Iris pigment epithelial cell (primary cell): Measurements from ENCODE around the gene MYOF.
"Not testable (repeated sequence)": the region's sequence is repeated elsewhere in the genome, so short reads cannot be mapped to it uniquely, and the experiment has no call there.

Source experiments
- DNase-seq: peaks from one replicate; pipeline ENCODE4 v3.0.0-alpha.2; 2011; ENCODE audit warnings: low read depth

Gene MYOF

DNA sequence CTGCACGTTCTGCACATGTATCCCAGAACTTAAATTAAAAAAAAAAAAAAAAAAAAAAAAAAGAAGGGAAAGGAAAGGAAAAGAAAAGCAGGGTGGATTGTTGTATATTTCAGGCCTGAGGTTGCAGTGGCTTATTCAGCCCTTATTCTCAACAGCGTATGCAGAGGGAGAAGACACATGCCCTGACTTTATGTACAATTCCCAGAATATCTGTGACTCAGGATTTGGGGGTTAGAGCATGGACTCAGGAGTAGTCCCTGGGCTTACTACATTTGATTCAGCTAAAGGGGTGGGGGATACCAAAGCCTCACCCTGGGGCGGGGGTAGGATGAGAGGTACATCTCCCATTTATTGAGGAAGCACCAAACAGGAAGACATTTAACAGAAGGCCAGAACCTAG, 137.4 kb downstream of the MYOF start:
- no peak for DNase-seq

DNA sequence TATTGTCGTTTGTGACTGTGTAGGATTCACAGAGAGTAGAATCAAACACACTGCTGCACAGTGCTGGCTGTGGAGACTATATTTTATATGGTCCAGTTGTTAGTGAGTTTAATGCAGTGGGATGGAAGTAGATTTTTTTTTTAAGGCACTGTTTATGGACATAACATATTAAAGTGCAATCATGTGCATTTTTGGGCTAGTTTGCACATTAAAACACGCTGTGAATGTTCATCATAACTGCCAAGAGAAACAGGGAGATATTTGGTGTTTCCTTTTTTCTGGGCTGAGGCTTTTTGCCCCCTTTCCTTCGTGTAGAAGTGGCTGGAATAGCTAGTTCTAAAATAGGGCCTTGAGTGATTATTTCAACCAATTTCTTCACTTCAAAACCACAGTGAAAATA, 139.2 kb downstream of the MYOF start:
- no peak for DNase-seq

DNA sequence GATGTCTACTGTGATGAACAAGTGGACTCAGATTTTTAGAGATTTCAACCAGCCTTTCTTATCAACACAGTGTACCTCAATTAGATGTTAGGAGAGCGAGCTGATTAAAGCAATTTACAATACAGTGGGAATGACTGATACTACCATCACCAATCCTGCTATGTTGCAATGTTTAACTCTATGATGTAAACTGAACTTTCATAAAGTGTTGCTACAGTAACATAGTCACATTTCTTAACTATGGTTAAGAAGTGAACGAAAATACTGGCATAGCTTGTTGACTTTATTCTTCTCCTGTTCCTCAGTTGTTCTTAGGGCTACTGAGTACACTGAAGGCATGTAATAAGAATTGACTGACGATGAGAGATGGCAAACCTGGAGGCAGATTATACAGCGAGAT, 139.8 kb downstream of the MYOF start:
- DNase-seq = peak; percentile 72

DNA sequence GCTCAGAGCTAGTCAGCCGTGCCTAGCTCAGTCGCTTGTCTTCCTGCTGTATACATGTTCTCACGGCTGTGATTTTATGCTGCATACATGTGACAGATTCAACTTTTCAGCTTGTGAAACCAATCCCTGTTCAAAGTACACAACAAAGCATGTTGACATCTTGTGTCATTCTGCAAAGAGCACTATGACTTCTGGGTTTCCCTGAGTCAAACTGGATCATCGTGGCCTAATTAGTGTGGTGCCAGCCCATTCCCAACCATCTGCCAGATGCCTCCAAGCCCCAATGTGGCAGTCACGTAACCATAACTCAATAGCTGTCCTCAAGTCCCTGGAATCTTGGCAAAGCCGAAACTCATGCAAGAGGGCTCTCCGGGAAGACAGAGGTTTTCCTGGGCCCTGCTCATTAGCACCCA, 144.8 kb downstream of the MYOF start:
- DNase-seq = no peak

DNA sequence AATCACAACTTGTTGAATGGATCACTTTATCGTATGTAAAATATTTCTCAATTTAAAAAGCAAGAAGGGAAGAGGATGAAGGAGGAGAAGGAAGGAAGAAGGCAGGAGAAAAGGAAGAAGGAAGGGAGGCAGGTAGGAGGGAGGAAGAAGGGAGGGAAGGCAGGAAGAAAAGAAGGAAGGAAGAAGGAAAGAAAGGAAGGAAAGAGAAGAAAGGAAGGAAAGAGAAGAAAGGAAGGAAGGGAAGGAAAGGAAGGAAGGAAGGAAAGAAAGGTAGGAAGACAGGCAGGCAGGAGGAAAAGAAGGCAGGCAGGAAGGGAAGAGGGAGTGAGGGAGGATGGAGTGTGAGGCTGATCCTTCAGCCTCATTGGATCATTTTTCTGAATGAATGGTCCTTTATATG, 145.5 kb downstream of the MYOF start:
- no peak for DNase-seq

DNA sequence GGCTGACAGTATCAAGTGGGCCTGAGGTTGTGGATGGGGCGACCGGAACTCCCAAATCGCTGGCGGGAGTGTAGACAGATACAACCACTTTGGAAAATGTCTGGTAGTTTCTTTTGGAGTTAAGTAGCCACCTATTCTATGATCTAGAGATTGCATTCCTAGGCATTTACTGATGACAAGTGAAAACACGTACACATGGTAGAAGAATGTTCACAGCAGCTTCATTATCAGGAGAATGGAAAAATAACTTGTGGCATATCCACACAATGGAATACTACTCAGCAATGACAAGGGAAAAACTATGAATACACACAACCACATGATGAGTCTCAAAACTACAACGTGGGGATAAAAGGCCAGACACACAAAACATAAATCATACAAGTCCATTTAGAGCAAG, 146.0 kb downstream of the MYOF start:
- DNase-seq = no peak

DNA sequence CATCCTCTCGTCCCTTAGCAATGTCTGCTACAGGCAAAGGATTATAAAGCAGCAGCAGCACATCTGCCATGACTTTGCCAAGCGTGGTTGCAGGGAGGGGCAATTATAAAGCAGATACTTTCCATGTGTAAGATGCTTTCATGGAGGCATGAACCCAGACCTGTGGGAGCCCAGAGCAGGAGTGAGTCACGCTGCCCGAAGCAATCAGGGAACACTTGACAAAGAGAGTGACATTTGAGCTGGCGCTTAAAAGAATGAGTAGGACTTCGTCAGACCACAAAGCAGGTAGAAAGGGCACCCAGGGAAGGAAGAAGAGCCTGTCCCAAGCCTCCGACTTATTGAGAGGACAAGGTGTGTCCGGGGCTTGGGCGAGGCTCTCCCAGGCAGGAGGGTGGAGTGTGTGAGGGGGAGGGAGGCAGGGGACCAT, 147.2 kb downstream of the MYOF start:
- peak; percentile 47 for DNase-seq

DNA sequence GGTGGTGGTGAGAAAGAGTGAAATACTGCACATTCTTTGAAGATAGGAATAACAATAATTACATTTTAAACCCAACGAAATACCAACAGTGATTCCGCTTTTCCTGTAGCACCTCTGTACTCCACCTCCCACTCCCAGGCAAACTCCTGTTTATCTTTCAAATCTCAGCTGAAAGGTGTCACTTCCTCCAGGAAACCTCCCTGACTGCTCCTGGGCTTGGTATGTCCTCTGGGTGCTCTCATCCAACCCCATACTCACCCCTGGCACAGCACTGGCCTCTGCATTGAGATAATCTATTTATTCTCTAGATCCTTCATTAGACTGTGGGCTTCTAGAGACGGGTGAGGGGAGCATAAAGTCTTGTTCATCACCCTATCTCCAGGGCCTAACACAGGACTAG, 148.0 kb downstream of the MYOF start:
- no peak for DNase-seq

DNA sequence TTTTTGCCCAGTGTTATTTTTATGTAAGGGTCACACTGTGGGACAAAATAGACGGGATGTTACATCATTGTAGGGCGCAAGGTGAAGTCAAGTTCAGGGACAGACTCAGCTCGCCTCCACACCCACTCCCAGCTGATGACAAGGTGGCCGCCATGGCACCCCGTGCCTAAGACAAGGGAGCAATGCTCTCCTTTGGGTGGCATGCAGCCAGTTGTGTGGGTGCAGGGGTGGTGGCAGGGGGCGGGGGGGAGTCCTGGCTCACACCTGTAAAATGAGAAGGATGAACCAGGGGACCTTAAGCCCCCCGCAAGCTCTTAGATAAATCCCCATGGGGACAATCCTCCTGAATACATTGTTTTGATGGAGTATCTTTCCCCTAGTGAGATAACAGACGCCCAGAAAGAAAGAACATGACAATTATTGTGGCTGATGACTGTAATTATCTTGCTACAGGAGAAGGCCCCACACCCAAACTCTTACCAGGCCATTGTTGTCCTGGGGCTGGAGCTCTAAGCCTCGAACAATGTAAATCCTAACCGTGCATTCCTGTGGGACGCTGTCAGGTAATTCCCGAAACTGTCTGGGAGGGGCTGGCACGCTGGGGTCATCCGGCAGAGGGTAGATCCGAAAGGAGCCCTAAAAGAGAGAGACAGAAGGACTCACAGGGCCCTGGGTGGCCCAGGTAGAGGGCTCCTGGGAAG, 148.7 kb downstream of the MYOF start:
- no peak for DNase-seq

DNA sequence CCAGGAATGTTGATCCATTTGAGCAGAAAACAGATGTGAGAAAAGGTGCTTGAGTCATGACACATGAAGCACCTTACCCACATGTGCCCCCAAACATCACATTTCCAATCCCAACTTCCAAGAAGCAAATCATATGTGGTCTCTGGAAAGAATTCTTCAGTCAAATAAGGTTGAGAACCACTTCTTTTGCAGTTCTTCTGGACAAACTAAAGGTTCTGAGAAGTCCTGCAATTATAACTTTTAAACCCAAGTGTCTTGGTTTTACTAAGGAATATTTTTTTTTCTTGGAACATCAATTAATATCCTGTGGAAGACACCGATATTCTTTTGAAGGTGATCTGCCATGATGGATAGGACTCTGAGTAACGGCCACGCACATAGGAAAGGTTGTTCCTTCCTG, 151.3 kb downstream of the MYOF start:
- DNase-seq = no peak

DNA sequence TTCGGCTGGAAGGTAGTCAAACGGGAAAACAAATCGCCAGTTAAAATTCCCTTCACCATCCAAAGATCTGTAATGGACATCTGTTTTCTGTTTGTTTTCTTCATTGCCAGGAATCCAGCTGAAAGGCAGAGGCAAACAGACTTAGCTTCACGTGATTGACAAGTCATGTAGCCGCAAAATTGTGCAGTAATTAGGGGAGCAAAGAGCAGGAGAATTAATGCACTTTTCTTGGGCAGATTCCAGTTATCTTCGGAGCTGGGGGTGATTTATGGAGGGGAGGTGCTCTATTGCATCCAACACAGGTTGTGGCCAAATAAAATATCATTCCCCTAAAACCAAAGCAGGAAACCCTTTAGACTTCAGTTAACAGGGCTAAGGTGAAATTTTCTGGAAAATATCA, 162.2 kb downstream of the MYOF start:
- no peak for DNase-seq

DNA sequence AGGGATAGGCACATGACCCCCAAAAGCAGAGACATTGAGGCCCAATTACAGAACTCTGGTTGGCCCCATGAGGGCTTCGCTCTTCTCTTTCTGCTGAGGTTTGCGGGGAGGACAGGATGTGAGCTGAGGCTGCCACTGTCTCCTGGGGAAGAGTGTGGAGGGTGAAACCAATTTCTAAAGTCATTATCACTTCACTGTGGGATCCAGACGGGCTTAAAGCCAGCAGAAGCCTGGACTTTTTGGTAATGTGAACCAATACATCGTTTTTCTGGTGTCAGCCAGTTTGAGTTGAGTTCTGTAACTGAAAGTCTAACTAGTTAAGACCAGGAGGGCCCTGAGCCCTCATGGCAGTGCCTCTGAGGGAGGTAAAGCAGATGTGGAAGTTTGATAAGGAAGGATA, 163.0 kb downstream of the MYOF start:
- no peak for DNase-seq

DNA sequence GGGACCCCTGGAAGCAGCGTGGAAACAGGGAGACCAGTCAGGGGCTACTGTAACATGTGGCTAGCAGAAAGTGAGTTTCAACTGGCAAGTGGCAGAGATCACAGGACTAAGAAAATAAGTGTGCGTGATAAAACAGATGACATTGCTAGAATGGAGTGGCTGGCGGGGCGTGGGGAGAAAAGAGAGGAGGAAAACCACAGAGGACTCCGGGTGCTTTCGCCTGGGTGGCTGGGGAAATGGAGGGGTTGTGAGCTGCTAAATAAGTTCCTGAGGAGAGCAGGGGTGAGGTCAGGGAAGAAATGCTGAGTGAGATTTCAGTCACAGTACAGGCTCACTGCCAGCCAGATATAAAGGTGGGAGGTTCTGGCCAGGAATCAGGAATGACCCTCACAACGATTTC, 166.9 kb downstream of the MYOF start:
- no peak for DNase-seq

DNA sequence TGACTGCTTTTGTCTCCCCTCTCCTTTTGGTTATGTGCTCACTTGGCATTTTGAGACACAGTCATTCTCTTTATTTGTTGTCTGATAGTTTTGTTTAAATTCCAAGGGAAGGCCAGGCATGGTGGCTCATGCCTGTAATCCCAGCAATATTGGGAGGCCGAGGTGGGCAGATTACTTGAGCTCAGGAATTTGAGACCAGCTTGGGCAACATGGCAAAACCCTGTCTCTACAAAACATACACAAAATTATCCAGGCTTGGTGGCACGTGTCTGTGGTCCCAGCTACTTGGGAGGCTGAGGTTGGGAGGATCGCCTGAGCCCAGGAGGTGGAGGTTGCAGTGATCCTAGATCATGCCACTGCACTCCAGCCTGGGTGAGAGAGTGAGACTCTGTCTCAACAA, 167.5 kb downstream of the MYOF start:
- not testable (repeated sequence) for DNase-seq

DNA sequence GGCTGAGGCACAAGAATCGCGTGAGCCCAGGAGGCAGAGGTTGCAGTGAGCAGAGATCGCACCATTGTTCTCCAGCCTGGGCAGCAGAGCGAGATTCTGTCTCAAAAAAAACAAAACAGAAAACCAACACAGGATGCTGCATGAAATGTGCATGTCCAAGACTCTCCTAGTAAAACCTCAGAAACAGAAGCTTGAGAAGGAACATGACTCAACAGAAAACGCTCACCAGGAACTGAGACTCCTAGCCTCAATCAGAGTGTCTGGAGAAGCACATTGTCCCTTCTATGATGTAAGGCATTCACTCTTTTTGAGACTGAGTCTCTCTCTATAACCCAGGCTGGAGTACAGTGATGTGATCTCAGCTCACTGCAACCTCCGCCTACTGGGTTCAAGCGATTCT, 168.3 kb downstream of the MYOF start:
- peak; percentile 63 for DNase-seq

DNA sequence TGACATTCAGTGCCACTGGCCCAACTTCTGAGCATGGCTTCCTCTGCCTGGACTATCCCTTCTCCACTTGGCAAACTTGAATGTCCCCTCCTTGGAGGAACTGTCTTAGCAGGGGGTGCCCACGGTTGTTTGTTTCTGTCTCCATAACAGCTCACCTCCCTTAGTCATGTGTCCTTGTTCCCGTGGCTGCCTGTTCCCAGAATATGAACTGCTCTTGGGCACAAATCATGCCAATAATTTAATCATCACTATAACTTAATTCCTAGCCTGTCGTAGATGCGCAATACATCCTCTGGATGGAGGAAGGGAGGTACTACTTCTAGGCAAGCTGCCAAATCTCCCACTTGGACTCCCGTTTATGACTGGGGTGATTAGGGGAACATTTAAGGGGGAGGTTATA, 173.1 kb downstream of the MYOF start:
- DNase-seq = peak; percentile 70

DNA sequence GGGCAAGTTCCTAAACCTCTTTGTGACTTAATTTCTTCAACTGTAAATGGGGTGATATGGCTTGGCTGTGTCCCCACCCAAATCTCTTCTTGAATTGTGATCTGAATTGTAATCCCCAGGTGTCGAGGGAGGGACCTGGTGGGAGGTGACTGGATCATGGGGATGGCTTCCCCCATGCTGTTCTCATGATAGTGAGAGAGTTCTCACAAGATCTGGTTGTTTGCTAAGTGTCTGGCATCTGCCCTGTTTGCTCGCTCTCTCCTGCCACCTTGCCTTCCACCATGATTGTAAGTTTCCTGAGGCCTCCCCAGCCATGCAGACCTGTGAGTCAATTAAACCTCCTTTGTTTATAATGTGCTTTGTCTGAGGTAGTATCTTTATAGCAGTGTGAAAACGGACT, 177.0 kb downstream of the MYOF start:
- no peak for DNase-seq

DNA sequence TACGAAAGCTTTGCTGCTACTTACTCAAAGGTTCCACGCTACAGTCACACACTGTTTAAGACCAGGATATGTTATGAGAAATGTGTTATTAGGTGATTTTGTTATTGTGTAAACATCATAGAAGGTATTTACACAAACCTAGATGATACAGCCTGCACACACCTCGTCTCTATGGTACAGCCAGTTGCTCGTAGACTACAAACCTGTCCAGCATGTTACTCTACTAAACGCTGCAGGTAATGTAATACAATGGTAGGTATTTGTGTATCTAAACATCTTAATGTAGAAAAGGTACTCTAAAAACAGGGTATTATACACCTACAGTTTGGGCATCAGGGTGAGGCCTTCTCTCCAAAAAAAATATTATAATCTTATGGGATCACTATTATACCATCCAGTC, 181.2 kb downstream of the MYOF start:
- DNase-seq = no peak

DNA sequence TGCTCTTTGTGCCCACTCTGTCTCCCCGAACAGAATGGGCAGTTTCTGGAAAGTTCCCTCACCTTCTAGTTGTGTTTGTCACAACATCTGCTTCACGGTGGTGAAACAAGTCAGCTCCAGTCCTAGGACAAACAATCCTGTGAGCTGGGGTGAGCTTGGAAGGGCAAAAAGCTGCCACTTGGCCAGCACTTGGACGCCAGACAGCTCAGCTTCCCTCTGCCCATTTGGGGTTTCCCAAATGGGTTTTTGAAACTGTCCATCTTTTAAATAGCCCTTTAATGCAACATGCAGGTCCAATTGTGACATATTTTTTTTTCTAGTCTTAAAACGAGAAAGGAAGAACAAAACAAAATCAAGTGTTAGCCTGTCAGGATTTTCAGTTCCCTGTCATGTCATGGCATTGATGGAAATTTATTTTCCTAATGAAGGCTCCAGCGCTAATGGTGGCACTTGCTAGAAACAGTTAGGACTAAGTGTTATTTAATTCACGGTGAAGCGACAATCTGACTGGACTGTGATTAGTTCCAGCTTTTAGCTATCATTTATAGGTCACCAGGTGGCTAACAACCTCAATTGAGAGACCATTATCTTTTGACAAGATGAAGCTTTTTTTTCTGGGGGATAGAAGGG, 181.7 kb downstream of the MYOF start:
- DNase-seq = peak; percentile 27

DNA sequence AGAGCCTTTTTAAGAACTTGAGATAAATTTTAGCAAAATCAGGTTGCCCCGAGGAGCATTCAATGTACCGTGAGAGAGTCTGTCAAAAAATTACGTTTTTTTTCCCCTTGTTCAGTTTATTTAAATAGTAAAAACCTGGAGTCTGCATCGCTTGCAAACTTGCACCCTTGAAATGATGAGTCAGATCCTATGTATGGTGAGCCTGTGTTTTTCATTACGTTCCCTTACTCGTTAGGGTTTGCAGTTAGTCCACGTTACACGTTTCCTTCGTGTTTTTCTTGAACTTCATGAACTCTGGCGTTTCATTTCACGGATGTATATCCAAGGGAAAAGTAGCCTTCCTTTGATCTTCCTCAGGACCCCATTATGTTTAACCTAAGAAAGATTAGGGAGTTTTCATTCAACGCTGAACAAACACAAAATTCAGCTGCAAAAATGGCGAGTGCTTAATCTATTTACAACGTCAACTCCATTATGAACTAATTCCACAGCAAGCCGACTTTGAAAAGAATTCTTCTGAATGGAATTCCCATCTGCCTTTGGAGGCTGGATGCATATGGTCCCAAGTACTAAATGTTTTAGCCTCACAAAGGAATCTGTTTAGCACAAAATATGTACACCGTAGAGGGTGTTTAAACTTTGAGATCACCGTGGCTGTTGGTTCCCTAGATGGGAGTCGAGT, 182.4 kb downstream of the MYOF start:
- peak; percentile 79 for DNase-seq

DNA sequence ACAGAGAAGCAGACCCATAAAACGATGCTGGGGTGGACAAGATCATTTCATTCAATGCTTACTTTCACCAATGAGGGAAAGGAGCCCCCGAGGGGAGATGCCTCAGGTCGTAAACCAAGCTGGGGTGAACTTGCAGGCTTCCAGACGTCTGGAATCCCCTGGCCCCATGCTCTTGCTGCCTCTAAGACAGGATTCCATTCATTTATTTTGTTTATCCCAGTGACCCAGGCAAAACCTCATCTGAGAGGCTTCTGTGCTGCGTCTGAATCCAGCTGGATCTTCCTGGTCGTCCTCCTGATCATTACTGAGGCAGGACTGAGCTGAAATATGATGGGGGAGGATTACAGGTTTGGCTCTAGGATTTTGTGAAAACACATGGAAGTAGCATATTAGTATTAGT, 182.9 kb downstream of the MYOF start:
- no peak for DNase-seq

DNA sequence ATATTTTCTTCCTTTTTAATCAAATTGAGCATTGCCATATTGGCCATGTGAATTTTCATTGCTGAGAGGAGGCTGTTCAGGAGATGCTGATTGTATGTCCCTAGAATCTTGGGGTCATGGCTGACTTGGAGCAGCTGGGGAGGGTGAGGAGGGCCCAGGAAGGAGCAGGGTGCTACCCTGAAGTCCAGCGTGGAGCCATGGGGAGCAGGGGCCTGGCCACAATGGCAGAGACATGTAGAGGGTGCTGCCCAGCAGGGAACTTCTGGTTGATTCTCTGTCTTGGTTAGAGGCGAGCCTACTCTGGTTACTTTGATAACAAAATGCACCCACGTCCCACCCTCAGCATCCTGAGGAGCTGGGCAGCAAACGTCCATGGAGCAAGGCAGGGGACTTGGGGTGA, 186.0 kb downstream of the MYOF start:
- DNase-seq = no peak

DNA sequence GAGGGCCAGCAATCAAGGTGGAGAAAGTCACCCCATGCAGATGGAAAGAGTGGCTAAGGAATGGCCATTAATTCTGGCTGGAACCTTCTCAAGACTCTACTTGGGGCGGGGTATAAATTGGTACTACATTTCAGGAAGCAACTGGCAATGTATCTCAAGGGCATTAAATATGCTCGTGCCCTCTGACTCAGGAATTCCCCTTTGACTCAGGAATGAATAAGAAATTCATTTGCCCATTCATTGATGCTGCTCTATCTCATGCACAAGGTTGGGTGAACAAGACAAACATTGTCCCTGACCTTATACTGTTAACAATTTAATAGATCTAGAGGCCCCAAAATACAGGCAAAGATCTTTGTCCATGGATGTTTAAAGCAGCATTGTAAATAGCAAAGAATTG, 188.1 kb downstream of the MYOF start:
- DNase-seq = no peak
